ENCODE results near the gene HMGA1.
"Not testable (repeated sequence)": the region's sequence is repeated elsewhere in the genome, so short reads cannot be mapped to it uniquely, and the experiment has no call there.

Gene HMGA1

DNA sequence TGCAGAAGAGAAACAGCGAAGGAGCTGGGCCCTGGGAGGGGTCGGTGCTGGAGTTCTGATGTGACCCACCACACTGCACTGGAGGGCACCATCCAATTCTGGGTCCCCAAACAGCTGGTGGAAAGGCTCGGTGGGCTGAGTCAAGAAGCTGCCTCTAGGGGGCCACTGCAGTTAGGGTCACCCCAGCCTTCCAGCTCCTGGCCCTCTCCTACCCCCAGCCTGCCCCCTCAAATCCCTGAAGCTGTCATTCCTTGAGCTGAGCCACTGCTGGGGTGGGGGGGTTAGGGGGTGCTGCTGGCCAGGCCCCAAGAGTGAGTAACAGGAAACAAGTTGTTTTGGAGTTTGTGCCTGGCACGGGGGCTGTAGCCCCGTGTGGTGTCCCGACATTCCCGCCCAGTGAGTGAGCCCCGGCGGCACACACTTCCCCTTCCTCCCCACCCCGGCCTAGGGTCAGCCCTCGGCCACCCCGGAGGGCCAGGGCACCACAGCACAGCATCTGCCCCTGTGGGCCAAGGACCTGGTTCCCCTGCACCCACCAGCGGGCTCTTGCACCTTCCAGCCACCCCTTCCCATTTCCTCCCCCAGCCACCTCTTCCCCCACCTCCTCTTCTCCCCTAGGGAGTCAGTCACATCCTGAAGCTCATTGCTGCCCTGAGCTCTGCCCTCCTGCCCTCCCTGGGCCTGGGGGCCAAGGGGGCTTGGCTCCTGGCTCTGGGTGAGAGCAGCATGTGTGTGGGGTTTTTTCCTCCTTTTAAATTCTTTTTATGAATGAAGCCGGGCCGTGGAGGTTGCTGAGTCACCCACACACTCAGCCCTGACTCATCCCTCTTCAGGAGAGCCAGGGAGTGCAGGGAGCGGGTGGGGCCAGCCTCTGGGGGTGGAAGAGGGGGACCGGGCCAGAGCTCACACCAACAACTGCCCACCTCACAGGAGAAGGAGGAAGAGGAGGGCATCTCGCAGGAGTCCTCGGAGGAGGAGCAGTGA, 7.5 kb downstream of the HMGA1 start:
- in situ Hi-C loops (cut with HindIII; ENCODE audit: low pct_ligation_motif_present, low sequenced_read_pairs): no loop called here
- no peaks in the 10 kb centered on the region for H3K27me3 ChIP-seq (replicated peaks)
- peak overlapping the region; percentile 83 for H3K27ac ChIP-seq
- H3K36me3 ChIP-seq (replicated peaks): peaks cover 30% of the 10 kb centered on the region
- DNase-seq: peak; percentile 93
- TF ChIP-seq, protein P1, sequence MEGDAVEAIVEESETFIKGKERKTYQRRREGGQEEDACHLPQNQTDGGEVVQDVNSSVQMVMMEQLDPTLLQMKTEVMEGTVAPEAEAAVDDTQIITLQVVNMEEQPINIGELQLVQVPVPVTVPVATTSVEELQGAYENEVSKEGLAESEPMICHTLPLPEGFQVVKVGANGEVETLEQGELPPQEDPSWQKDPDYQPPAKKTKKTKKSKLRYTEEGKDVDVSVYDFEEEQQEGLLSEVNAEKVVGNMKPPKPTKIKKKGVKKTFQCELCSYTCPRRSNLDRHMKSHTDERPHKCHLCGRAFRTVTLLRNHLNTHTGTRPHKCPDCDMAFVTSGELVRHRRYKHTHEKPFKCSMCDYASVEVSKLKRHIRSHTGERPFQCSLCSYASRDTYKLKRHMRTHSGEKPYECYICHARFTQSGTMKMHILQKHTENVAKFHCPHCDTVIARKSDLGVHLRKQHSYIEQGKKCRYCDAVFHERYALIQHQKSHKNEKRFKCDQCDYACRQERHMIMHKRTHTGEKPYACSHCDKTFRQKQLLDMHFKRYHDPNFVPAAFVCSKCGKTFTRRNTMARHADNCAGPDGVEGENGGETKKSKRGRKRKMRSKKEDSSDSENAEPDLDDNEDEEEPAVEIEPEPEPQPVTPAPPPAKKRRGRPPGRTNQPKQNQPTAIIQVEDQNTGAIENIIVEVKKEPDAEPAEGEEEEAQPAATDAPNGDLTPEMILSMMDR (IDR thresholded peaks at IDR 0.05; ENCODE audit: low read depth, low read length, missing control alignments): peak; percentile 72
- H3K4me3 ChIP-seq (ENCODE audit: low read depth, low read length): peak overlapping the region; percentile 26

DNA sequence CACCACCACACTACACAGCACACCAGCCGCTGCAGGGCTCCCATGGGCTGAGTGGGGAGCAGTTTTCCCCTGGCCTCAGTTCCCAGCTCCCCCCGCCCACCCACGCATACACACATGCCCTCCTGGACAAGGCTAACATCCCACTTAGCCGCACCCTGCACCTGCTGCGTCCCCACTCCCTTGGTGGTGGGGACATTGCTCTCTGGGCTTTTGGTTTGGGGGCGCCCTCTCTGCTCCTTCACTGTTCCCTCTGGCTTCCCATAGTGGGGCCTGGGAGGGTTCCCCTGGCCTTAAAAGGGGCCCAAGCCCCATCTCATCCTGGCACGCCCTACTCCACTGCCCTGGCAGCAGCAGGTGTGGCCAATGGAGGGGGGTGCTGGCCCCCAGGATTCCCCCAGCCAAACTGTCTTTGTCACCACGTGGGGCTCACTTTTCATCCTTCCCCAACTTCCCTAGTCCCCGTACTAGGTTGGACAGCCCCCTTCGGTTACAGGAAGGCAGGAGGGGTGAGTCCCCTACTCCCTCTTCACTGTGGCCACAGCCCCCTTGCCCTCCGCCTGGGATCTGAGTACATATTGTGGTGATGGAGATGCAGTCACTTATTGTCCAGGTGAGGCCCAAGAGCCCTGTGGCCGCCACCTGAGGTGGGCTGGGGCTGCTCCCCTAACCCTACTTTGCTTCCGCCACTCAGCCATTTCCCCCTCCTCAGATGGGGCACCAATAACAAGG, 8.5 kb downstream of the HMGA1 start:
- Histone ChIP-seq H3K36me3 (replicated peaks) (peaks cover 30% of the 10 kb centered on the region), H3K27ac (peak overlapping the region; percentile 83)
- DNase-seq; H3K27me3 ChIP-seq (replicated peaks); H3K4me3 ChIP-seq (ENCODE audit: low read depth, low read length); in situ Hi-C loops (cut with HindIII; ENCODE audit: low pct_ligation_motif_present, low sequenced_read_pairs): not testable (repeated sequence)

DNA sequence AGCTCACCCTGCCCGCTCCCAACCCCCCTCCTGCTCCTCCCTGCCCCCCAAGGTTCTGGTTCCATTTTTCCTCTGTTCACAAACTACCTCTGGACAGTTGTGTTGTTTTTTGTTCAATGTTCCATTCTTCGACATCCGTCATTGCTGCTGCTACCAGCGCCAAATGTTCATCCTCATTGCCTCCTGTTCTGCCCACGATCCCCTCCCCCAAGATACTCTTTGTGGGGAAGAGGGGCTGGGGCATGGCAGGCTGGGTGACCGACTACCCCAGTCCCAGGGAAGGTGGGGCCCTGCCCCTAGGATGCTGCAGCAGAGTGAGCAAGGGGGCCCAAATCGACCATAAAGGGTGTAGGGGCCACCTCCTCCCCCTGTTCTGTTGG, 9.1 kb downstream of the HMGA1 start:
- H3K4me3 ChIP-seq (ENCODE audit: low read depth, low read length); DNase-seq; in situ Hi-C loops (cut with HindIII; ENCODE audit: low pct_ligation_motif_present, low sequenced_read_pairs); H3K27ac ChIP-seq; H3K27me3 ChIP-seq (replicated peaks): not testable (repeated sequence)
- H3K36me3 ChIP-seq (replicated peaks): peaks cover 26% of the 10 kb centered on the region

DNA sequence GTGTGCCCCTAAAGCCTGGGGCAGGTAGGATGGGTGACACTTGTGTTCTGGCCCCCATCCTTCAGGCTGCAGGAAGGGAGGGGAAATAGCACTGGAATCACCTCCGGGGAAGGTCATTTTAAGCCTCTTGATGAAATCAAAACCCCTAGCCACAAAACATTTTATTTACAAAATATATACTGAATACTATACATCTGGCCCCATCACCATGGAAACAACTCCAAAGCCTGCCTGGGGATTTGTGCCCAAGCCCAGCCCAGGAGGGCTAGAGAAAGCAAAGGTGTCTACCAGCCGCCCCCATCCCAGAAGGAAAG, 9.5 kb downstream of the HMGA1 start:
- H3K27me3 ChIP-seq (replicated peaks): no peaks in the 10 kb centered on the region
- no peak overlapping the region for H3K4me3 ChIP-seq (ENCODE audit: low read depth, low read length)
- TF ChIP-seq, protein P1 (IDR thresholded peaks at IDR 0.05; ENCODE audit: low read depth, low read length, missing control alignments): no peak
- H3K27ac ChIP-seq: peak overlapping the region; percentile 30
- H3K36me3 ChIP-seq (replicated peaks): peaks cover 24% of the 10 kb centered on the region
- in situ Hi-C loops (cut with HindIII; ENCODE audit: low pct_ligation_motif_present, low sequenced_read_pairs): no loop called here
- no peak for DNase-seq

DNA sequence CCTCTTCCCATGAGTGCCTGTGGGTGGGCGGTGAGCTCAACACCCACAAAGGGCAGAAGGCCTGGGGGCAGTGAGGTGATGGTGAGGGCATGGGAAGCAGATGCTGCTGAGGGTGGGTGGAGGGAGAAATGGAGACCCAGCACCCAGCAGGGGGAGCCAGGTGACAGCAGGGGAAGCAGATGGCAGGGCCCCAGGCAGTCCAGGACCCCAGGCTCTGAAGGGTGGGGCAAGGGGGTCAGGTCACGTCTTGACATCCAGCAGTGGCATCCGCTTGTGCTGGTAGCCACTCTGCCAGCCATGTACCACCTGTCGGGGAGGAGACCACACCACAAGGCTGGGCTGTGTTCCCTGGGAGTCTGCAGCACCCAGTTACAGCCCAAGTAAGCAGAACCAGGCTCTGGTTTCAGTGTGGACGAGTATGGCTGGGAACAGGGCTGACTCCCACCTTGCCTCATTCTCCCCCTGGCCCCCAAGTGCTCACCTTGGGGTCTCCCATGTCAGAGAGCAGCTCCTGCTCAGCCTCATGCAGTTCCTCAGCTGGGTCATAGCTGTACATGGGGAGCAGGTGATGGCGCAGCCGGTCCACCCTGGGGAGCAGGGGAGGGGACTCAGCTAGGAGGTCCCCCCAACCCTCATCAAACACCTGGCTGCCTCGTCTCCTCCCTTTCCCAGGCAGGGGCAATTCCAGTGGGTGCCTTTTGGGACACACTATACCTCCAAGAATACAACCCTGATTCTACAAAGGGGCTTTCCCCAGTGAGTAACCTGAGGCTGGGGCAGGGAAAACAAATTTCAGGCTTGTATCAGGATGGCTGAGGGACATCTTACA, 10.1 kb downstream of the HMGA1 start:
- in situ Hi-C loops (cut with HindIII; ENCODE audit: low pct_ligation_motif_present, low sequenced_read_pairs): no loop called here
- Histone ChIP-seq H3K27me3 (replicated peaks) (no peaks in the 10 kb centered on the region), H3K4me3 (ENCODE audit: low read depth, low read length) (no peak overlapping the region), H3K27ac (peak overlapping the region; percentile 30), H3K36me3 (replicated peaks) (peaks cover 18% of the 10 kb centered on the region)
- DNase-seq: peak; percentile 28
- TF ChIP-seq, protein P1 (IDR thresholded peaks at IDR 0.05; ENCODE audit: low read depth, low read length, missing control alignments): peak; percentile 80

DNA sequence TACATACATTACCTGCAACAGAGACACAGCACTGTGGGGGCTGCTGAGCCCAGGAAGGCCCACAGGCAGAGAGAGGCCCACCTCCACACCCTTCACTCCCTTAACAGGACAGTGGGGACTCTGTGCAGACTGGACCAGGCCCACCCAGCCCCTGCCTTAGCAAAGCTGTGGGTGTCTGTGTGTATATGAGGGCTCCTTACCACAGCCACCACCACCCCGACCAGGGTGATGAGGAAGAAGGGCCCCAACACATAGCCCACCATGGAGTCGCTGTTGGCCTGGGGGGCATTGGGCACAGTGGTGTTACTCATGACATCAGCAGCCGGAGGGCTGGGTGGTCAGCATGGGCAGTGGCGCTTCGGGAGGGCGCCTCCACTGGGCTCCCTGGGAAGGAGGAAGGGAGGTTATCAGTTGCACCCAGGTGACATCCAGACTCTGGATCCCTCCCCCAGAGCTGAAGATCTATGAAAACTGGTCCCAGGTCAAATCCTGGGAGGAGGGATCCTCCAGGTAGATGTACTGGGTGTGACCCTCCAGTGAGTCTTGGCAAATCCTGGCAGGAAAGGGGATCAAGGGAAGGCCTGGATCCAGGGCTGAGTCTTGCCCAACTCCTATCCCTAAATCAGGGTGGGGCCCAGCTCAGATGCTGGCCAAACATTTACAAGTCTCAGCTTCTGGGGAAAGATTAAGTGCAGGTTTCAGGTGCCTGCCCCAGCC, 11.0 kb downstream of the HMGA1 start:
- H3K4me3 ChIP-seq (ENCODE audit: low read depth, low read length): peak overlapping the region; percentile 92
- in situ Hi-C loops (cut with HindIII; ENCODE audit: low pct_ligation_motif_present, low sequenced_read_pairs): no loop called here
- no peaks in the 10 kb centered on the region for H3K27me3 ChIP-seq (replicated peaks)
- TF ChIP-seq, protein P1 (IDR thresholded peaks at IDR 0.05; ENCODE audit: low read depth, low read length, missing control alignments): no peak
- DNase-seq: no peak
- H3K27ac ChIP-seq: no peak overlapping the region
- H3K36me3 ChIP-seq (replicated peaks): peaks cover 13% of the 10 kb centered on the region
